ENCODE data around the gene CENPN. TPM values are rescaled to one million over a fixed set of nuclear protein-coding genes. Genes with fewer than 3 reads are reported as not detected.

Gene CENPN
- total RNA-seq, 1 donor from 2014 or later: 5.0 TPM

DNA sequence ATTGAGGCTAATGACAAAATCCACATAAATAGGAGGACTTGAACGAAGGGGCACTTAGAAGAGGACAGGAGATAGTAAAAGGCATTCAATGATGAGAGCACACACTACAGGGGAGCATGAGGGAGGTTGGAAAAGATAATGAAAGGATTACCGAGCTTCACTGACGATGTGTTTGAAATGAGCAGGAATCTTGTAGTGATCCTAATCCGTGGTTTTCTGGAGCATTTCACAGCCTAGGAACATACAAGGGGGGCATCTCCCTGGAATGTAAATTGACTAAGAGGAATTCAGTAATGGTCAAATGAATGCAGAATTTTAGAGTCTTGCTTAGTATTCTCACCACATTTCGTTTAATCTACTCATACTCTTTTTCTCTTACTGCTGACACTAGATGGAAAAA is 33.8 kb downstream of the CENPN start:
- peaks cover 50% of the 10 kb centered on the region for H3K36me3 ChIP-seq
- no peaks in the 10 kb centered on the region for H3K9me3 ChIP-seq
- H3K4me1 ChIP-seq: peaks cover 35% of the 10 kb centered on the region
- no peak for DNase-seq
- TF ChIP-seq CTCF (IDR thresholded peaks at IDR 0.05): no peak
- intact Hi-C loops (cut with DNase I): no loop called here
- H3K27me3 ChIP-seq (ENCODE audit: low read depth): no peaks in the 10 kb centered on the region
- H3K27ac ChIP-seq: no peak overlapping the region
- ATAC-seq: no peak
- H3K4me3 ChIP-seq: no peak overlapping the region

- Histone ChIP-seq H3K36me3 (peaks cover 53% of the 10 kb centered on the region), H3K4me3 (no peak overlapping the region), H3K27ac (no peak overlapping the region), H3K4me1 (peaks cover 32% of the 10 kb centered on the region), H3K27me3 (ENCODE audit: low read depth) (no peaks in the 10 kb centered on the region), H3K9me3 (no peaks in the 10 kb centered on the region)
- DNase-seq (no peak), ATAC-seq (no peak)
- TF ChIP-seq CTCF (IDR thresholded peaks at IDR 0.05): no peak
- intact Hi-C loops (cut with DNase I): no loop called here
These were observed 34.7 kb downstream of the CENPN start for GRCh38 chr16:81041696-81042095.

GRCh38 chr16:81042821-81043220 is 35.8 kb downstream of the CENPN start:
- ATAC-seq (no peak), DNase-seq (no peak)
- H3K4me1 ChIP-seq: peaks cover 20% of the 10 kb centered on the region
- H3K27me3 ChIP-seq (ENCODE audit: low read depth): no peaks in the 10 kb centered on the region
- no peak overlapping the region for H3K27ac ChIP-seq
- no peaks in the 10 kb centered on the region for H3K9me3 ChIP-seq
- H3K36me3 ChIP-seq: peaks cover 53% of the 10 kb centered on the region
- TF ChIP-seq CTCF (IDR thresholded peaks at IDR 0.05): no peak
- intact Hi-C loops (cut with DNase I): no loop called here
- H3K4me3 ChIP-seq: no peak overlapping the region

DNA sequence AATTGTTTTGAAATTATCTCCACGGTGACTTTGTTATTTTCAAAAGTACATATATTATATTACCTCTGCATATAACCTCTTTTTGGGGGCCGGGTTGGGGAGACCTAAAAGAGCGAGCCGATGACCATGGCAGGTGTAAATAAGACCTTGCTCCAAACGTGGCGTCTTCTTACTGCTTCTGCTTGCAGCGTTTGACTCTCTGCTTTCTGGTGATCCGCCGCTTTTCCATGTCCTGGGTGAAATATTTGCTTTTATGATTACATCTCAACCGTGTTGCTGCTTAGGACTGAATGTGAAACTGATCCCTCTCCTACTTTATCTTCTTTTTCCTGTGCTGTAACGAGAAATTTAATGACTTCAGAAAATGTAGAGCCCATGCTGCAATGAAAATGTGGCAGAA is 46.7 kb downstream of the CENPN start:
- Histone ChIP-seq H3K36me3 (no peaks in the 10 kb centered on the region), H3K27me3 (ENCODE audit: low read depth) (no peaks in the 10 kb centered on the region), H3K4me1 (no peaks in the 10 kb centered on the region), H3K27ac (no peak overlapping the region), H3K4me3 (no peak overlapping the region), H3K9me3 (peaks cover 7% of the 10 kb centered on the region)
- DNase-seq (no peak), ATAC-seq (no peak)
- TF ChIP-seq CTCF (IDR thresholded peaks at IDR 0.05): no peak
- intact Hi-C loops (cut with DNase I): no loop called here

GRCh38 chr16:81060576-81061306 is 53.7 kb downstream of the CENPN start:
- intact Hi-C loops (cut with DNase I): no loop called here
- H3K4me1 ChIP-seq: no peaks in the 10 kb centered on the region
- ATAC-seq (no peak), DNase-seq (no peak)
- no peaks in the 10 kb centered on the region for H3K9me3 ChIP-seq
- no peak for TF ChIP-seq CTCF (IDR thresholded peaks at IDR 0.05)
- no peaks in the 10 kb centered on the region for H3K27me3 ChIP-seq (ENCODE audit: low read depth)
- no peak overlapping the region for H3K27ac ChIP-seq
- H3K4me3 ChIP-seq: no peak overlapping the region
- no peaks in the 10 kb centered on the region for H3K36me3 ChIP-seq

Data from lower lobe of right lung (tissue), 2 donors.